ENCODE data around the gene DYNAP.

DYNAP gene
- total RNA-seq, result 0 reads per million in 2 donors

- DNase-seq, result no peak
Measured at GRCh38 chr18:54590945-54591344, at the start of gene DYNAP. DYNAP (plus strand) TSS chr18:54591245; CDS start chr18:54591283, 38 bp downstream.

- DNase-seq, result no peak
Measured at GRCh38 chr18:54551590-54551989, 39.5 kb upstream of the DYNAP start.

- DNase-seq, result no peak
Measured at GRCh38 chr18:54555286-54555685, 35.8 kb upstream of the DYNAP start.

- DNase-seq, result no peak
Measured at GRCh38 chr18:54555996-54556395, 35.0 kb upstream of the DYNAP start.

GRCh38 chr18:54557958-54558357 is 33.1 kb upstream of the DYNAP start:
- no peak for DNase-seq

- peak in 1 of 5 experiments; percentile 17 for DNase-seq
Measured at GRCh38 chr18:54558609-54559585, 32.1 kb upstream of the DYNAP start.

- no peak for DNase-seq
Measured at GRCh38 chr18:54561706-54562267, 29.3 kb upstream of the DYNAP start.

GRCh38 chr18:54580202-54580729 is 10.8 kb upstream of the DYNAP start:
- DNase-seq, result no peak

GRCh38 chr18:54584065-54584464 is 7.0 kb upstream of the DYNAP start:
- DNase-seq, result no peak

- no peak for DNase-seq
Measured at GRCh38 chr18:54585743-54586142, 5.3 kb upstream of the DYNAP start.

GRCh38 chr18:54604211-54604610 is 13.2 kb downstream of the DYNAP start:
- DNase-seq, result no peak

GRCh38 chr18:54606835-54607212 is 15.8 kb downstream of the DYNAP start:
- DNase-seq, result no peak

- DNase-seq, result no peak
Measured at GRCh38 chr18:54607213-54608027, 16.4 kb downstream of the DYNAP start.

- no peak for DNase-seq
Measured at GRCh38 chr18:54608028-54608642, 17.1 kb downstream of the DYNAP start.

- DNase-seq, result no peak
Measured at GRCh38 chr18:54611816-54612215, 20.8 kb downstream of the DYNAP start.

GRCh38 chr18:54612237-54612636 is 21.2 kb downstream of the DYNAP start:
- no peak for DNase-seq

- no peak for DNase-seq
Measured at GRCh38 chr18:54613174-54613573, 22.1 kb downstream of the DYNAP start.

- DNase-seq, result peak in 1 of 5 experiments; percentile 25
Measured at GRCh38 chr18:54616220-54616848, 25.3 kb downstream of the DYNAP start.

GRCh38 chr18:54622084-54622483 is 31.0 kb downstream of the DYNAP start:
- DNase-seq, result no peak

- no peak for DNase-seq
Measured at GRCh38 chr18:54626779-54627178, 35.7 kb downstream of the DYNAP start.

GRCh38 chr18:54630963-54631362 is 39.9 kb downstream of the DYNAP start:
- DNase-seq, result no peak

- no peak for DNase-seq
Measured at GRCh38 chr18:54636217-54636616, 45.2 kb downstream of the DYNAP start.

All from T-helper 2 cell (primary cell).